Left ventricle myocardium inferior (tissue), 1 donor: Measurements from ENCODE around the gene MUC5AC. TPM values are rescaled to one million over a fixed set of nuclear protein-coding genes. Genes with fewer than 3 reads are reported as not detected.
"Not testable (repeated sequence)": the region's sequence is repeated elsewhere in the genome, so short reads cannot be mapped to it uniquely, and the experiment has no call there.

Experiments
- DNase-seq: peaks from one replicate; pipeline ENCODE4 v3.0.0-alpha.2; 2020
- H3K27ac ChIP-seq: fragments of 200-600 bp; replicated peaks from 2 replicates; pipeline ENCODE4 v1.8.0; 2021
- H3K27me3 ChIP-seq: fragments of 200-600 bp; 2 replicates; pipeline ENCODE4 v1.8.0; 2021; ENCODE audit warnings: low read depth
- H3K36me3 ChIP-seq: fragments of 200-600 bp; 2 replicates; pipeline ENCODE4 v1.8.0; 2021
- H3K4me1 ChIP-seq: fragments of 200-600 bp; 2 replicates; pipeline ENCODE4 v1.8.0; 2021
- H3K4me3 ChIP-seq: fragments of 200-600 bp; 2 replicates; pipeline ENCODE4 v1.8.0; 2021; ENCODE audit warnings: mild to moderate bottlenecking, moderate library complexity
- H3K9me3 ChIP-seq: fragments of 200-600 bp; replicated peaks from 2 replicates; pipeline ENCODE4 v1.8.0; 2021
- intact Hi-C: fragments of 100-400 bp; cut with micrococcal nuclease; formaldehyde crosslinking; loops from one replicate; pipeline ENCODE4 v1.11.0; 2022
- total RNA-seq: library from RNA; stranded (reverse); fragmentation: NEBNext Ultra II Directional; extraction: Animal tissue kit (Norgen Biotek cat#: 25700); gene quantifications from one replicate; pipeline ENCODE4 v1.2.1, GENCODE V29; 2021
- TF ChIP-seq, protein P1 (sequence below): fragments of 200-600 bp; IDR thresholded peaks from 2 replicates; pipeline ENCODE4 v1.8.0; 2021; ENCODE audit warnings: antibody characterized with exemption, mild to moderate bottlenecking, borderline replicate concordance
- donor health status: DM: no; HTN: yes; CAD: no; lungs with severe emphysema.

The MUC5AC gene
- total RNA-seq, 1 donor from 2014 or later, result not detected

DNA sequence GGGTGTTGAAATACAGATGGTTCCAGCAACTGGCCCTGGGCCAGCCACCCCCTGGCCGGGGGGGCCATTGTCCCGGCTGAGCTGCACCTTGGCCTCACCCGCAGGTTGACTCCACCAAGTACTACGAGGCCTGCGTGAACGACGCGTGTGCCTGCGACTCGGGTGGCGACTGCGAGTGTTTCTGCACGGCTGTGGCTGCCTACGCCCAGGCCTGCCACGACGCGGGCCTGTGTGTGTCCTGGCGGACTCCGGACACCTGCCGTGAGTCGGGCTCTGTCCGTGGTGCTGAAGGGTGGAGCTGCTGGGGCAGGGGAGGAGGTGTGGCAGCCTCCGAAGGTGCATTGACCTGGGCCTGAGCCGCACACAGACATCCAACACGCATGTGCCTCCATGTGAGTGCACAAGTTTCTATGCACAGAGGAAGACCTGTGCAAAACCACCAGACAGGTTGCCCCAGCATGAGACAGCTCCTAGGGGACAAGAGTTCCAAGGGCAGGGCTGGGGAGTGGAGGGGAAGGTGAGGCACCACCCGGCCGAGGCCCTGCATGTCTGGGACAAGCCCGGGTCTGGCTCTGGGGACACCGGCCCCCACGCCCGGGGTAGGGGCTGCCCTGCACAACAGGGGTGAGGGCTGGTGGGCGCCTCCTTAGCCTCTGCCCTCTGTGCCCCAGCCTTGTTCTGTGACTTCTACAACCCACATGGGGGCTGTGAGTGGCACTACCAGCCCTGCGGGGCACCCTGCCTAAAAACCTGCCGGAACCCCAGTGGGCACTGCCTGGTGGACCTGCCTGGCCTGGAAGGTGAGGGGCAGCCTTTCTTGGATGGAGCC lies 81.2 kb downstream of the MUC5AC start:
- Histone ChIP-seq H3K36me3 (no peaks in the 10 kb centered on the region), H3K27me3 (peaks cover 1% of the 10 kb centered on the region), H3K9me3 (peaks cover 6% of the 10 kb centered on the region), H3K4me1 (no peaks in the 10 kb centered on the region), H3K27ac (no peak overlapping the region), H3K4me3 (no peak overlapping the region)
- DNase-seq, result no peak
- TF ChIP-seq, protein P1, sequence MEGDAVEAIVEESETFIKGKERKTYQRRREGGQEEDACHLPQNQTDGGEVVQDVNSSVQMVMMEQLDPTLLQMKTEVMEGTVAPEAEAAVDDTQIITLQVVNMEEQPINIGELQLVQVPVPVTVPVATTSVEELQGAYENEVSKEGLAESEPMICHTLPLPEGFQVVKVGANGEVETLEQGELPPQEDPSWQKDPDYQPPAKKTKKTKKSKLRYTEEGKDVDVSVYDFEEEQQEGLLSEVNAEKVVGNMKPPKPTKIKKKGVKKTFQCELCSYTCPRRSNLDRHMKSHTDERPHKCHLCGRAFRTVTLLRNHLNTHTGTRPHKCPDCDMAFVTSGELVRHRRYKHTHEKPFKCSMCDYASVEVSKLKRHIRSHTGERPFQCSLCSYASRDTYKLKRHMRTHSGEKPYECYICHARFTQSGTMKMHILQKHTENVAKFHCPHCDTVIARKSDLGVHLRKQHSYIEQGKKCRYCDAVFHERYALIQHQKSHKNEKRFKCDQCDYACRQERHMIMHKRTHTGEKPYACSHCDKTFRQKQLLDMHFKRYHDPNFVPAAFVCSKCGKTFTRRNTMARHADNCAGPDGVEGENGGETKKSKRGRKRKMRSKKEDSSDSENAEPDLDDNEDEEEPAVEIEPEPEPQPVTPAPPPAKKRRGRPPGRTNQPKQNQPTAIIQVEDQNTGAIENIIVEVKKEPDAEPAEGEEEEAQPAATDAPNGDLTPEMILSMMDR, result no peak
- intact Hi-C loops, result no loop called here

DNA sequence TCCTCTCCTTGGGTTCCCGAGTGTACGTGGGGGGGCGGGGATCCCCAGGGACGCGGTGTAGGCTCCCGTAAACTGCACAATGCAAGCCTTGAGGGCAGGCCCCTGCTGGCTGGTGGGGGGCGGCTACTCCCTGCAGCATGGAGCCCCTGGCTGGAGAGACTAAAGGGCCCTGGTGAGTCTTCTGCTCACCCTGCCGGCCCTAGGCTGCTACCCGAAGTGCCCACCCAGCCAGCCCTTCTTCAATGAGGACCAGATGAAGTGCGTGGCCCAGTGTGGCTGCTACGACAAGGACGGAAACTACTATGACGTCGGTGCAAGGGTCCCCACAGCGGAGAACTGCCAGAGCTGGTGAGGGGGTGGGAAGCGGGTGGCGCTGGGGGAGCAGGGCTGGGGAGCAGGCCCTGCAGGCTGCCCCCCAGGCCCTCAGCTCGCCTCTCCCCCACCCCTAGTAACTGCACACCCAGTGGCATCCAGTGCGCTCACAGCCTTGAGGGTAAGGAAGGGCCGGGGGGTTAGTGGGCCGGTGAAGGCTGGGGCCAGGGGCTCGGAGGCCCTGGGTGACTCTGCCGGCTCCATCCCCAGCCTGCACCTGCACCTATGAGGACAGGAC lies 81.9 kb downstream of the MUC5AC start:
- Histone ChIP-seq H3K36me3 (no peaks in the 10 kb centered on the region), H3K27ac (no peak overlapping the region), H3K9me3 (peaks cover 6% of the 10 kb centered on the region), H3K4me1 (no peaks in the 10 kb centered on the region), H3K27me3 (no peaks in the 10 kb centered on the region), H3K4me3 (no peak overlapping the region)
- DNase-seq, result no peak
- TF ChIP-seq, protein P1, result no peak
- intact Hi-C loops, result no loop called here

DNA sequence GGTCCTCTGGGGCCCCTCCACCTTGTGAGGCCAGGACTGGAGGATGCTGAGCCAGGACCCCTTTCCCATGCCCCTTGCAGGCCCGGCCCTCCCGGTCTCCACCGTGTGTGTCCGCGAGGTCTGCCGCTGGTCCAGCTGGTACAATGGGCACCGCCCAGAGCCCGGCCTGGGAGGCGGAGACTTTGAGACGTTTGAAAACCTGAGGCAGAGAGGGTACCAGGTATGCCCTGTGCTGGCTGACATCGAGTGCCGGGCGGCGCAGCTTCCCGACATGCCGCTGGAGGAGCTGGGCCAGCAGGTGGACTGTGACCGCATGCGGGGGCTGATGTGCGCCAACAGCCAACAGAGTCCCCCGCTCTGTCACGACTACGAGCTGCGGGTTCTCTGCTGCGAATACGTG lies 83.0 kb downstream of the MUC5AC start:
- TF ChIP-seq, protein P1, result no peak
- Histone ChIP-seq H3K27me3 (no peaks in the 10 kb centered on the region), H3K27ac (no peak overlapping the region), H3K9me3 (peaks cover 6% of the 10 kb centered on the region), H3K4me3 (no peak overlapping the region), H3K4me1 (no peaks in the 10 kb centered on the region), H3K36me3 (no peaks in the 10 kb centered on the region)
- intact Hi-C loops, result no loop called here
- DNase-seq, result no peak

DNA sequence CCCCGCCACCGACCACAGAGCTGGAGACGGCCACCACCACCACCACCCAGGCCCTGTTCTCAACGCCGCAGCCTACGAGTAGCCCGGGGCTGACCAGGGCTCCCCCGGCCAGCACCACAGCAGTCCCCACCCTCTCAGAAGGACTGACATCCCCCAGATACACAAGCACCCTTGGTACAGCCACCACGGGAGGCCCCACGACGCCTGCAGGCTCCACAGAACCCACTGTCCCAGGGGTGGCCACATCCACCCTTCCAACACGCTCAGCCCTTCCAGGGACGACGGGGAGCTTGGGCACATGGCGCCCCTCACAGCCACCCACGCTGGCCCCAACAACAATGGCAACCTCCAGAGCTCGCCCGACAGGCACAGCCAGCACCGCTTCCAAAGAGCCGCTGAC lies 84.0 kb downstream of the MUC5AC start:
- H3K4me1 ChIP-seq, result no peaks in the 10 kb centered on the region
- TF ChIP-seq, protein P1, result no peak
- no peaks in the 10 kb centered on the region for H3K27me3 ChIP-seq
- H3K4me3 ChIP-seq, result no peak overlapping the region
- H3K27ac ChIP-seq, result no peak overlapping the region
- no peak for DNase-seq
- intact Hi-C loops, result no loop called here
- no peaks in the 10 kb centered on the region for H3K36me3 ChIP-seq
- H3K9me3 ChIP-seq, result peaks cover 6% of the 10 kb centered on the region

DNA sequence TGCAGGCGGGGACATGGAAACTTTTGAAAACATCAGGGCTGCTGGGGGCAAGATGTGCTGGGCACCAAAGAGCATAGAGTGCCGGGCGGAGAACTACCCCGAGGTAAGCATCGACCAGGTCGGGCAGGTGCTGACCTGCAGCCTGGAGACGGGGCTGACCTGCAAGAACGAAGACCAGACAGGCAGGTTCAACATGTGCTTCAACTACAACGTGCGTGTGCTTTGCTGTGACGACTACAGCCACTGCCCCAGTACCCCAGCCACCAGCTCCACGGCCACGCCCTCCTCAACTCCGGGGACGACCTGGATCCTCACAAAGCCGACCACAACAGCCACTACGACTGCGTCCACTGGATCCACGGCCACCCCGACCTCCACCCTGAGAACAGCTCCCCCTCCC lies 84.5 kb downstream of the MUC5AC start:
- Histone ChIP-seq H3K27me3 (no peaks in the 10 kb centered on the region), H3K9me3 (peaks cover 6% of the 10 kb centered on the region), H3K27ac (no peak overlapping the region), H3K36me3 (no peaks in the 10 kb centered on the region), H3K4me1 (no peaks in the 10 kb centered on the region), H3K4me3 (no peak overlapping the region)
- no peak for DNase-seq
- intact Hi-C loops, result no loop called here
- TF ChIP-seq, protein P1, result no peak

DNA sequence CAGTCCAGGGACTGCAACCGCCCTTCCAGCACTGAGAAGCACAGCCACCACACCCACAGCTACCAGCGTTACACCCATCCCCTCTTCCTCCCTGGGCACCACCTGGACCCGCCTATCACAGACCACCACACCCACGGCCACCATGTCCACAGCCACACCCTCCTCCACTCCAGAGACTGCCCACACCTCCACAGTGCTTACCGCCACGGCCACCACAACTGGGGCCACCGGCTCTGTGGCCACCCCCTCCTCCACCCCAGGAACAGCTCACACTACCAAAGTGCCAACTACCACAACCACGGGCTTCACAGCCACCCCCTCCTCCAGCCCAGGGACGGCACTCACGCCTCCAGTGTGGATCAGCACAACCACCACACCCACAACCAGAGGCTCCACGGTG lies 85.0 kb downstream of the MUC5AC start:
- H3K4me3 ChIP-seq, H3K27me3 ChIP-seq, intact Hi-C loops, H3K36me3 ChIP-seq, DNase-seq, H3K27ac ChIP-seq, H3K9me3 ChIP-seq, H3K4me1 ChIP-seq: not testable (repeated sequence)

DNA sequence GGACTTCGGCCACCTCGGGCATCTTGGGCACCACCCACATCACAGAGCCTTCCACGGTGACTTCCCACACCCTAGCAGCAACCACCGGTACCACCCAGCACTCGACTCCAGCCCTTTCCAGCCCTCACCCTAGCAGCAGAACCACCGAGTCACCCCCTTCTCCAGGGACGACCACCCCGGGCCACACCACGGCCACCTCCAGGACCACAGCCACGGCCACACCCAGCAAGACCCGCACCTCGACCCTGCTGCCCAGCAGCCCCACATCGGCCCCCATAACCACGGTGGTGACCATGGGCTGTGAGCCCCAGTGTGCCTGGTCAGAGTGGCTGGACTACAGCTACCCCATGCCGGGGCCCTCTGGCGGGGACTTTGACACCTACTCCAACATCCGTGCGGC lies 85.8 kb downstream of the MUC5AC start:
- H3K27ac ChIP-seq, H3K4me3 ChIP-seq, H3K27me3 ChIP-seq, H3K9me3 ChIP-seq, H3K4me1 ChIP-seq, intact Hi-C loops, H3K36me3 ChIP-seq, DNase-seq: not testable (repeated sequence)

DNA sequence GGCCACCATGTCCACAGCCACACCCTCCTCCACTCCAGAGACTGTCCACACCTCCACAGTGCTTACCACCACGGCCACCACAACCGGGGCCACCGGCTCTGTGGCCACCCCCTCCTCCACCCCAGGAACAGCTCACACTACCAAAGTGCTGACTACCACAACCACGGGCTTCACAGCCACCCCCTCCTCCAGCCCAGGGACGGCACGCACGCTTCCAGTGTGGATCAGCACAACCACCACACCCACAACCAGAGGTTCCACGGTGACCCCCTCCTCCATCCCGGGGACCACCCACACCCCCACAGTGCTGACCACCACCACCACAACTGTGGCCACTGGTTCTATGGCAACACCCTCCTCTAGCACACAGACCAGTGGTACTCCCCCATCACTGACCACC lies 86.8 kb downstream of the MUC5AC start:
- H3K9me3 ChIP-seq, H3K4me3 ChIP-seq, intact Hi-C loops, H3K27ac ChIP-seq, DNase-seq, H3K4me1 ChIP-seq, H3K36me3 ChIP-seq, H3K27me3 ChIP-seq: not testable (repeated sequence)

DNA sequence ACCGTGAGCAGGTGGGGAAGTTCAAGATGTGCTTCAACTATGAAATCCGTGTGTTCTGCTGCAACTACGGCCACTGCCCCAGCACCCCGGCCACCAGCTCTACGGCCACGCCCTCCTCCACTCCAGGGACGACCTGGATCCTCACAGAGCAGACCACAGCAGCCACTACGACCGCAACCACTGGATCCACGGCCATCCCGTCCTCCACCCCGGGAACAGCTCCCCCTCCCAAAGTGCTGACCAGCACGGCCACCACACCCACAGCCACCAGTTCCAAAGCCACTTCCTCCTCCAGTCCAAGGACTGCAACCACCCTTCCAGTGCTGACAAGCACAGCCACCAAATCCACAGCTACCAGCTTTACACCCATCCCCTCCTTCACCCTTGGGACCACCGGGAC lies 88.0 kb downstream of the MUC5AC start:
- DNase-seq, H3K4me1 ChIP-seq, H3K27me3 ChIP-seq, H3K9me3 ChIP-seq, intact Hi-C loops, H3K4me3 ChIP-seq, H3K36me3 ChIP-seq, H3K27ac ChIP-seq: not testable (repeated sequence)
